GM18520 (cell line): ENCODE data around the gene MRPL33.

Experiments
- ATAC-seq: cut with Tn5 transposase; IDR thresholded peaks from one replicate; pipeline ENCODE4 v1.9.1; 2021; ENCODE audit not compliant: unreplicated experiment

MRPL33 gene

DNA sequence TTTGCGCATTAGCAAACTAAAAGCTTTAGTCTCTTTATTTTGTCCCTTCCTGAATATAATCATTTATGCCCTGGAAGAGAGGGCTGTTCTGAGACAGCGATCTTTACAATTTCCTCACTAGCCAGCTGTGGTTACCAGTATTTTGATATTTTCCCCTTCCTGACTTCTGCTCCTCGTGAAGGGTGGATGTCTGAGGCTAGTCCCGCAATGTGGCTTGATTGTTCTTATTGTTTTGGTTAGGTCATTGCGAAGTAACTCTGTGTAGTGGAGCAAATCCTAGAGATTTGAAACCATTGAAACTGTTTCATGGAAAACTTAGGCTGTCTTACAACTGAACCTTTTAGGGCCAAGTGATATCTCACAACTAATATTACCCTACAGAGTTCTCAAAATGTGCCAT lies 2.4 kb downstream of the MRPL33 start:
- ATAC-seq: no peak

DNA sequence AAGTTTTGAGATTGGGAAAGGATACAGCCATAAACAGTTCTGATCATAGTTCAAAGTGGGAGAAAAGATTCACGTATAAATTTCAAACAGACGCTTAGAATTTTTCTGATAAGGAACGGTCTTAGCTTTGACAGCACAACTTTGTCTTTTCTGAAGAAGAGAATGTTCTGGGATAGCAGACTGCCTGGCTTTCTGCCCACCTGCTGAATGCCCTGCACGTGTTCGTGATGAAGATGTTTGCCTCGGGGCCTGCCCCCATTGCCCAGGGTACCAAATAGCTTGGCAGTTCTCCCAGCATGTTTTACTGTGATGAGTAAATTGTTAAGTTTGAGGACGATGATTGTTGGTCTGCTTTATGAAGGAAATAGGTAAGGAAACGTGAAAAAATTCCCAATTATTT lies 4.6 kb downstream of the MRPL33 start:
- ATAC-seq: no peak

DNA sequence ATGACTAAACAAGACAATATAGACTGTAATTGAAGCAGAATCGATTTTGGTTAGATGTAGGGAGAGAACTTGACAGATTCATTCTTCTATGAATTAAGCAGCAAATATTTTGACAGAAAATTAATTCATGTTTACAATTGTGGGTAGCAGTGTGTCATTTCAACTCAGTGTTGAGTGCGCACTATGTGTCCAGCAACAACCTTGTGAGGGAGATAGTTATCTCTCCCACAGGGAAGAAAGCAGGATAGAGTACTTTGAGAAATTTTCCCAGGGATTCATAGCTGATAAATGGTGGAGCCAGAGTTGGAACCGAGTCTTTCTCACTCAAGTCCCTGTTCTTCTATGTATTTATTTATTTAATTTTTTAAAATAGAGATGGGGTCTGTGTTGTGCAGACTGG lies 5.2 kb downstream of the MRPL33 start:
- ATAC-seq: no peak

DNA sequence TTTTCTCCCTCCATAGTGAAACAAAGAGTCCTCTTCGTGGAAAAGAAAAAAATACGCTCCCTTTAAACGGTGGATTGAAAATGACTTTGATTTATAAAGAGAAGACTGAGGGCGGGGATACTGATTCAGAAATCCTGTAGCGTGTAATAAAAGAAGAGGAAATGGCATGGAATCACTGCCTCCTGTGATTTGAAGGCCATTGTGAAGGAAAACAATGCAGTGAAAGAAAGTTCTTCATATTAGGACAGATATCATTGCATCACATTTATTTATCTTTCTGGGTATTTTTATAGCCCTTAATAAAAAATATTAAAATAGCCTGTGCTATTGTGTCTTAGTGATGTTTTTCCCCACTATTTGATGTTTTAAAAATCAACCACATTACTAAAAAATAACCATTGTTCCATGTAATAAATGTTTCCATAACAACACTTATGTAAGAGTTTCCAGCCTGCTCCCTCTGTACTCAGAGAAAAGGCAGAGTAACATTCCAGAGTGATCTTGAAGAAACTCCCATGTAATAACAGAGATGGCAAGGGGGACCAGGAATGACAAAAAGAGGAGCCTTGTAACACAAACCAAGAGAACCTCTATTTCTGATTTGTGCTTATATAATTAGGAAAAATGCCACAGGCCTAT lies 8.0 kb downstream of the MRPL33 start:
- no peak for ATAC-seq

DNA sequence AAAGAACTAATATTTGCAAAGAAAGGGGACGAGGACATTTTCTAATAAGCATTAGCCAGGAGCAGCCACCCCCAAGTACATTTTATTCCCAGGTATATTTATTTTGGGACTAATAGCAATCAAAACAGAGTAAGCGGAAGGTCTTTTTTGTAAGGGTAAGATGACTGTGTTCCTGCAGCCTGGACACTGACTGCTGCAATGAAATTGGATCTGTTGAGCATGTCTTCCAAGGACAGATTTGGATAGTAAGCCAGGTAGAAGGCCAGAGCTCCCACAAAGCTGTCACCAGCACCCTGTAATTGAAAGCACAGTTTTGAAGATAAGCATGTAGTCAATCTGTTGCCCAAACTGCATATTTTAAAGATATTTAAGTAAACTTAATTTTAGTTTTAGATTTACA lies 10.0 kb downstream of the MRPL33 start:
- no peak for ATAC-seq

DNA sequence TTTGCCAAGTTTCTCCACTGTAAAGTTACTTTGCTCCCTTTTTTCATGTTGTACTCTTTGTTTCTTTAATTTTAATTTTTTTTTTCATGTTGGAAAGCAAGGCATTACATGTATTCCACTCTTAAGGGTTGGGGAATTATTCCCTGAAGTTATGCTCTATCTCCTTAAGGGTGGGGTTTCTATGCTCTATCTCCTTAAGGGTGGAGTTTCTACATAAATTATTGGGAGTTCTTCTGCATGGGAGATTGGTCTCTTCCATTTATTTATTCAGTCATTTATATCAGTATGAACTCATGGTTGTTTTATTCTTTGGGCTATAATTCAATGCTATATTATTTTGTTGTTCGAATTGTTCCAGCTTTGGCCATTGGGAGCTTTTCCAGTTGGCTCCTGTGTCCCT lies 11.2 kb downstream of the MRPL33 start:
- no peak for ATAC-seq

DNA sequence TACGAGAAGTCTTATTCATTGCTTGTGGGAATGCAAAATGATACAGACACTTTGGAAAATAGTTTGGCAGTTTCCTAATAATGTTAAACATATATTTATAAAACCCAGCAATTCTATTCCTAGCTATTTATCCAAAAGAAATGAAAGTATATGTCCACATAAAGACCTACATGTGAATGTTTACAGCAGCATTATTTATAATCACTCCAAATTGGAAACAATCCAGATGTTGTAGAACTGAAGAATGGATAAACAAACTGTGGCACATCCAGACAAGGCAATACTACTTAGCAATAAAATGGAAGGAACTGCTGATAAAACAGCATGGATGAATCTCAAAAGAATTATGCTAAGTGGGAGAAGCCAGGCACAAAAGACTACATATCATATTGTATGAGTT lies 19.3 kb downstream of the MRPL33 start:
- no peak for ATAC-seq

DNA sequence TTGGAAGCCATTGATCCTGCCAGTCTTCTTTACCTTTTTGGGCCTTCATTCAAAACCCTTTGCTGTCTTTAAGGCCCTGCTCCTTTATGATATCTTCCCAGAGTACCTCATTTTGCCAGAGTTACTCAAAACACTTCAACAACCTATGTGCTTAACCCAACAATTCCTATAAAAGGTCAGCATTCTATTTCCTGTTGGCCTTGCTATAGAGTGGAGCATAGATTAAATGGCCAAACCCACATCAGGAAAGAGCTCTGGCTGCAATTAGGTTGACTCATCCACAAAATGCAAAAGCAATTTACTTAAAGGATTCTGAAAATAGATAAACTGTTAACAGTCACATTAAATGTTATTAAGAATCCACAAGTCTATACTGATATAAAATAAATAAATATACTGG lies 21.2 kb downstream of the MRPL33 start:
- no peak for ATAC-seq

DNA sequence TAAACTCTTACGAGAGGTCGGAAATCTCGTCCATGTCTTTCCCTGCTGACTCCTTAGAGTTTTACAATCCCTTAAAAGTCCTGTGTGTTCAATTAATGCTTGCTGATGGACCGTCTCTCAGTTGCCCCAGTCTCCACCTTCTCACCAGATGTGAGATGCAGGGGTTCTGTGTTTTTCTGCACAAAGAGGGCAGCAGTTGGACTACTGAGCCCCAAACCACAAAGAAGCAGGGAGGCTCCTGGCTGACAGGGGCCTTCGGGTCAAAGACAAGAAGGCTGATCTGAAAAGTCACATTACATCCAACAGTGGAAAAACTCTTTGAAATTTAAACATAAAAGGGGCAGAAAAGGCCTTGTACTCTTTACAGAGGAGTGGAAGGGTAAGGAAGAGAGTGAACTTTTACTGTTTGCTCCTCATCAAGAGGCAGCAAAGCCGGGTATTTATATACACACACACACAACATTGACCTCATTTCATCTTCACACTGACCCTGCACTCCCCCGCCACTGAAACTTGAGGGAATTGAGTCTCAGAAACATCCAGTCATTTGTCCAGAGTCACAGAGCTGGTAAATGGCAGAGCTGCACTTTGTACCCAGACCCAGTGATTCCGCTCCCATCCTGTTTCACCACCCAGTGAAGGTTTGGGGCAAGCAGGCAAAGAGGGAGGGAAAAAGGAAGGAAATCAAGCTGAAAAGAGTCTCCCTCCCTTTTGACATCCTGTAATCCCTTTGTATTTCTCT lies 23.7 kb downstream of the MRPL33 start:
- ATAC-seq: no peak

DNA sequence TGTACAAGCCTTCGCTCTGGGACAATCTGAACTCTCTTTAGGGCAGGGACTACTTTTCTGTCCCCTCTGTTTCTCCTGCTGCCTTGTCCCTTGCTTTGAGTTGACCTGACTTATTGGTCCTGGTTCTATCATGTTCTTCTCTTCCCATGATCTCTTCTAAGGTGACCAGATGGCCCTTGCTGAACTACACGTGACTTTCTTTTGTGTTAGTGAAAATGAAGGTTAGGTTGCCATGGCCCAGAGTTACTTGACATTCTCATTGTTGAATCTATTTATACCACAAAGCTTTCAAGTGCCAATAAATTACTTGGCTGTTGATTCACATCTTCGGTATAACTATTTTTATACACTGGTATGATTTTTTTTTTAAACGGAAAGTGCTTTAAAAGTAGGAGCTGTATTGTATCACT lies 24.4 kb downstream of the MRPL33 start:
- no peak for ATAC-seq

DNA sequence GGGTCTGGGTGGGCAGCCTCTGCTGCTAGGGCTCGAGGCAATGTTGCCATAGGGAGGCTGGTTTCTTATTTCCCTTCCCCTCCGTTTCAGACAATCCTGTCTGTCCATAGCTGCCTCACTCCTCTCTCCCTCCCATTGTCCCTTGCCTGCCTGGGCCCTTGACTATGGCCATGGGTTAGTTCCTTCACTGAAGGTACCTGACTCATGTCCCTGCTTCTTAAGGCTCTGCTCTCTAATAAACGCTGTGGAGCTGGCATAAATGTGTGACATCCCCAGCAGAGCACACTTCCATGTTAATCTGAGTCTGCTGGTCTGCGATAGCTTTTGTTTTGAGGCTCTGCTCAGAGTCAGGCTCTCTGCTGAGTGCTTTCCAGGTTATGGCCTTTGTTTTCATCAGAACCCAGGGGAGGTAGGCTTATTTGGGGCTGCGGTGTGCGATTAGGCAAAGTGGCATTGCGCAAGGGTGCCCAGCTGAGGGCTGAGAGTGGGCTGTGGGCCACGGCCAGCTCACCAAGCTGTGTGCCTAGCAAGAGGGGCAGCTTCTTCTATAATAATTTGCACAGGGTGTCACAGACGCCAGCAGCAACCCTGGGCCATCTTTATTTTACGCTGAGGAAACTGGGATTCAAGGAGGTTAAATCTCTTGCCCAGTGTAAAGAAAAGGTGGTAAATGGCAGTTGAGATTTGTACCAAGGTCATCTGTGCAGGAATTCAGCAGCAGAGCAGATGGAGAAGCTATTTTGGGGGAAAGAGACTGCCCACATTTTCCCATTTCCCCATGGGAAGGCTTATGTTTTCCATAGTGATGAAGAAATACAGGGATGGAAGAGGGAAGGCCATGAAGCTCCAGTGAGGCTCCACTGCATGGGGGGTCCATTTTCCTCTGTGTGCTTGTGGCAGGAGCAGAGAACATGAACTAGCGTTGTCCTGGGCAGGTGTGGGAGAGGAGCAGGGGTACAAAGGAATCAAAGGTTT lies 25.6 kb downstream of the MRPL33 start:
- ATAC-seq: no peak

DNA sequence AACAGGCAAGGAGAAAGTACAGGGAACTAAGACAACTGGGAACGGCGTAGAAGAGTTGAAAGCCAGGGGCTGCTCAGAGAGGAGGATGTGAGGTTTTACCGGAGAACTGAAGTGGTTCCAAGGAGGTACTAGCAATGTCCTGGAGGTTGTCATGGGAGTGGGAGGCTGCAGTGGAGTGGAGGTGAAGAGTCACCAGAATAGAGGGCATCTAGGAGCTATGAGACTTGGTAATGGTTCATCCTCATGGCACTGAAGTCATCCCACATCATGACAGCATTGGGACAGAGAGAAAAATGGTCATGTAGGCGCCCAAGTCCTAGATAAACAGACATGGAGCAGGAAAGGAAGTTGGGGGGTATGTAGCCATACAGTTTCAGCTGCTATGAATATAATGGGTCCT lies 26.3 kb downstream of the MRPL33 start:
- no peak for ATAC-seq

DNA sequence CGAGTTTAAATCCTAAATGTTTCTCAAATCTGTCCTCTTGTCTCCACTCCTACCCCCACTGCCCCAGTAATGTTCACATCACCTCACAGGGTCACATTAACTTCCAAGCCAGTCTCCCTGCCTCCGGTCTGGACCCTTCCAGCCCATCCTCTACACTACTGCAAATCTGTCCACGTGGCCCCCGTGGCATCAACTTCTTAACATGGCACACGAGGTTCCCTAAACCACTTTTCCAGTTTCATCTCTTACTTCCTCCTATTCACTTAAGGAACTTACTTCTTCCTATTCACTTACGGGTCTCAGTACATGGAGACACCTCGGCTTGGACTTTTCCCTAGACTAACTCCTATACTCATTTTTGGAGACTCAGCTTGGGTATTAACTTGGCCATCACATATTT lies 27.0 kb downstream of the MRPL33 start:
- no peak for ATAC-seq

DNA sequence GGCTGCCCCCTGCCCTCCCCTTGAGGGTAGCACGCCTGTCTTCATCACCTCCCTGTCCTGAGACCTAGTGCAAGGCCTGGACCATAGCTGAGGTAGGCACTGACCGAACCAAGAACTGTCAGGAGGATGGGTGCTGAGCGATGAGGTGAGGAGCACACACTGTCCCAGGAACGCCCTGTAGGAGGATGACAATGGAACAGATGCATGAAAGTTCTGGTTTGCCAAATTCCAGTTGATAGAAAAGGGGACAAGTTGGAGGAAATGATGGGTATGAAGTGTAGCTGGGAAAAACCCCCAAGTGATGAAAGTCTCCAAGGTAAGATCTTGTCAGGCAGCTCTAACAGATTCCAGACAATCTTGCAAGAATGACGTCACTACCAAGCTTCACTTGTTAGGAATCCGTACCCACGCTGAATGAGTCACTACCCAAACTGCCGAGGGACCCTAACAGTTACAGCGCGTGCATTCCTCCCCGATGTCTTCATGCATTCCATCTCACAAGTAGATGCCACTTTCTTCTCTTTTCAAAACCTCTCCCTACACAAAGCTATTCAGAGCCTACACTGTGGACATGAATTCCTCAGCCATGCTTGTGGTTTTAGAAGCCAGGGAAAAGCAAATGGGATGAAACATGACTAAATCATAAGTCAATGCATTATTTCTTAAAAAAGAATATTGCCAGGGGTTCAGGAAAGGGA lies 27.6 kb downstream of the MRPL33 start:
- no peak for ATAC-seq

DNA sequence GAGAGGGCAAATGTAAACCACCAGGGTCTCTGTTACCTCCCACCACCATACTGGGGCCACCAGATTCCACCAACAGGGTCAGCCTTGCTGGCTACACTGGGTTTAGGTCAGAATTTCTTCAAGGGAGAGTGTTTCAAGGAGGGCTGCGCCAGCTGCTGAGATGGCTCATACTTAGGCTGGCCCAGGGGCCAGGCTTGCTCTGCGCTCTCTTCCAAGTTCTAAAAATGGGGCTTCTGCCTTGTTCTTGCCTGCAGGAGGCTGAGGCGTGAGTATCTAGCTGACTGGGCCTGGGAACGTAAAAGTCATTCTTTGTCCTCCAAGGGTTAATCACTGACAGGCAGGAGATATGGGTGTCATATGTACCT lies 28.1 kb downstream of the MRPL33 start:
- no peak for ATAC-seq

DNA sequence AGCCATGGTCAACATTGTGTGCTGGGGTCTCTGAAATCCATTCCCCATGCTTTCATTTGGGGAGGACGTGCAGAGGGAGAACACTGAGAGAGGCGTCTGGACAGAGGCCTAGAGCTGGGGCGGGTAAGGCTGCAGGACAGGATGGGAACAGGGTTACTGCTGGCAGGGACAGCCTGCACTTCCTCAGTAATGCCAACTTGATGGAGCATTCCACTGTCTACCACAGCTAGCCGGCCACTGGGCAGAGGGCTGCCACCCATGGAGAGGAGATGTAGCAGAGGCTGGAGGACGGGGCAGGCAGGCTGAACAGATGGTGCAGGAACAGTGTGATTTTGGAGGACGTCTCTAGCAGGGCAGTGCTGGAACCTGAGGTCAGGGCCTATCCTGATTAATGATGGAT lies 29.3 kb downstream of the MRPL33 start:
- ATAC-seq: no peak

DNA sequence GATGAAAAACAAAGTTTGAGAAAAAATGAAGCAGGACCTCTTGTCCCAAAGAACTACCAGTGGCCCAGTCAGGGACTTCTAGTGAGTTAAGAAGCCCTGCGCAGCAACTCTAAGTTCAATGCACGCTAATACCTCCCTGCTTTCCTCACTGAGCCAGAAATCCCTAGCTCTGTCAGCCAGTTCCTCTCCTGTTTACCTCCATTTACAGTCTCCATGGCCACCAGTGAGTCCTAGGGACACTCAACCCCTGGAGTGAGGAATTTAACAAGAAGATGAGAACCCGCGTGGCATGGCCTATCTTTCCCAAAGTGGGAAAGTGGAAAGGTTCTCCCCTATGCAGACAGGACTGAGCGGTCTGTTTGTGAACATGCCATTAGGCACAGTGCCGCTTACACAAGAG lies 31.0 kb downstream of the MRPL33 start:
- no peak for ATAC-seq

DNA sequence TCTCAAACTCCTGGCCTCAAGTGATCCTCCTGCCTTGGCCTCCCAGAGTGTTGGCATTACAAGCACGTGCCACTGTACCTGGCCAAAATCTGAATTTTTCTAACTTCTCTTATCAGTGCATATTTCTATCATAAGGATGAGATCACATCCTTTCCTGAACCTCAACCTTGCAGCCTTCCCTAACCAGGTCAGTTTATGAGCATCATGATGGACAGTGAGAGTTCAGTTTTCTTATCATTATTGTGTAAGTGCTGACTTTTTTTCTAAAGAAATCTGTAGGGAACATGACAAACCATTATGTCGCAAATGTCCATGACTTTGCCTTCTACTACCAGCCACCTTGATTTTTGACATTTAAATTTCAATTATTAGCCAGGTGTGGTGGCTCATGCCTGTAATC lies 31.5 kb downstream of the MRPL33 start:
- no peak for ATAC-seq

DNA sequence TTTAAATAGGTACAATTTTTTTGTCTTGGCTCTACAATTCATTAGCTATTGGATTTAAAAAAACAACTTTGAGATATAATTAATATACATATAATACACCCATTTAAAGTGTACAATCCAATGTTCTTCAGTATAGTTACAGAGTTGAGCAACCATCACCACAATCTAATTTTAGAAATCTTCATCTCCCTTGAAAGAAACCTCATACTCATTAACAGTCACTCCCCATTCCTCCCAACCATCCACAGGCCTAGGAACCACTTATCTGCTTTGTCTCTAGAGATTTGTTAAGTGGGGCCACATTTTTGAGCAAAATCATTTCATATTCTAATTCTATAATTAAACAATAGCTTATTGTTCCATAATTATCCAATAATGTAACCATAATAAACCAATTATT lies 32.6 kb downstream of the MRPL33 start:
- no peak for ATAC-seq

DNA sequence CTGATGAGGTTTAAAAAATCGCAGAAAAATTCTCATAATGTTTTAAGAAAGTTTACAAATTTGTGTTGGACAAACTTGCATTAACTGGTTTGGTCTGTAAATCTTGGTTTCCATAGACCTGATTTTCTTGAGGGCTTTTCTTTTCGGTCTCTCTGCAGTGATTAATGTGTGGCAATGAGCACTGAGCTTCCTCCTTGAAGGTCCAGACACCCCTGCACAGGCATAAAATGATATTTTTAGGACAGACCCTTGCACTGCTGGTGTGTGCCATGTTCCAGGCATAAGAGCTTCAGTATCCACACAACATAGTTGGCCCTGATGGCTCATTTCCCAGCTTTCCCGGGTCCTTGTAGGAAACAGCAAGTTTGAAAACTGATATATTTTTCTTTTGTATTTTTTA lies 33.7 kb downstream of the MRPL33 start:
- no peak for ATAC-seq

DNA sequence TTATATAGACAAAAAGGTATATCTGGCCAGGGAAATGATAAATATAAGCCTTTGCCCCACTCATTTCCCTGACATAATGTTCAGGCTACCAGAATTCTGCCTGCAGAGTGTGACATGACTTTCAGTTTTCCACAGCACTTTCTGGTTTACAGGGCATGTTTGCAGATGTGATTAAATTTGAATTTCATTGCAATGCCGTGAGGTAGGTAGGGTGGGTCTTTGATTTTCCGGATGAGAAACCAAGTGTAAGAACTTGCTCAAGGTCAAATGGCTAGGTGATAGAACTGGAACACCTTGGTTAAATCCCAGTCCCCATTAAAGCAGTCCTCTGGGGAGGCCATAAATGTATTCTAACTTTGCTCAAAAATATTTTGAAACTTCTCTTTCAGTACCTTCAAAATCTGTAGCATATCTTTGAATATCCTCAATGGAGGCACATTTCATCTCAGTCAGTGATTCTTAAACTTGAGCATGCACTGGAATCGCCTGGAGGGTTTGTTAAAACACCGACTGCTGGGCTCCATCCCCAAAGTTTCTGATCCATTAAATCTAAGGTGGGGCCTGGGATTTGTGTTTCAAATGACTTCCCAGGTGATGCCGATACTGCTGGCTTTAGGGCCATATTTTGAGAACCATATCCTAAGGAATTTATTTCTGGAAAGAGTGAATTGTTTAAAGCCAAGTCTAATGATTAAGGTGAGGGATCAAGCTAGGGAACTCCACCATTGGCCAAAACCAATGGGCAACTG lies 35.0 kb downstream of the MRPL33 start:
- ATAC-seq: no peak
